ELF-1 (cell line): Measurements from ENCODE around the gene EGFR.
A peak's percentile ranks its signal among the peaks of the same experiment; 100 is the strongest.
"Not testable (repeated sequence)": the region's sequence is repeated elsewhere in the genome, so short reads cannot be mapped to it uniquely, and the experiment has no call there.

Experiments used
- DNase-seq: peaks from one replicate; pipeline ENCODE4 v3.0.0-alpha.2; 2016; ENCODE audit warnings: low read depth, low spot score

EGFR gene

GRCh38 chr7:55147101-55147500 is 128.3 kb downstream of the EGFR start:
- no peak for DNase-seq

GRCh38 chr7:55147736-55148135 is 128.9 kb downstream of the EGFR start:
- DNase-seq: no peak

- DNase-seq: no peak
Measured at GRCh38 chr7:55148571-55148970, 129.8 kb downstream of the EGFR start.

- DNase-seq: no peak
Measured at GRCh38 chr7:55149001-55149400, 130.2 kb downstream of the EGFR start.

GRCh38 chr7:55150166-55150565 is 131.3 kb downstream of the EGFR start:
- DNase-seq: no peak

- no peak for DNase-seq
Measured at GRCh38 chr7:55150709-55151451, 132.1 kb downstream of the EGFR start.

- DNase-seq: no peak
Measured at GRCh38 chr7:55152516-55152915, 133.7 kb downstream of the EGFR start.

- DNase-seq: no peak
Measured at GRCh38 chr7:55154096-55154495, 135.3 kb downstream of the EGFR start.

- DNase-seq: no peak
Measured at GRCh38 chr7:55155351-55156117, 136.7 kb downstream of the EGFR start.

GRCh38 chr7:55156919-55157763 is 138.3 kb downstream of the EGFR start:
- peak; percentile 91 for DNase-seq

GRCh38 chr7:55157764-55158105 is 138.9 kb downstream of the EGFR start:
- DNase-seq: peak; percentile 62

- peak; percentile 51 for DNase-seq
Measured at GRCh38 chr7:55158541-55159382, 139.9 kb downstream of the EGFR start.

- peak; percentile 53 for DNase-seq
Measured at GRCh38 chr7:55160539-55160938, 141.7 kb downstream of the EGFR start.

- no peak for DNase-seq
Measured at GRCh38 chr7:55161154-55161687, 142.4 kb downstream of the EGFR start.

GRCh38 chr7:55162476-55162875 is 143.7 kb downstream of the EGFR start:
- no peak for DNase-seq

- DNase-seq: no peak
Measured at GRCh38 chr7:55163733-55164132, 144.9 kb downstream of the EGFR start.

GRCh38 chr7:55164527-55164926 is 145.7 kb downstream of the EGFR start:
- no peak for DNase-seq

- no peak for DNase-seq
Measured at GRCh38 chr7:55165176-55165861, 146.5 kb downstream of the EGFR start.

- DNase-seq: not testable (repeated sequence)
Measured at GRCh38 chr7:55167296-55167695, 148.5 kb downstream of the EGFR start.

GRCh38 chr7:55170335-55171069 is 151.7 kb downstream of the EGFR start:
- DNase-seq: no peak
